ENCODE results near the gene HSPA12B.

DNA sequence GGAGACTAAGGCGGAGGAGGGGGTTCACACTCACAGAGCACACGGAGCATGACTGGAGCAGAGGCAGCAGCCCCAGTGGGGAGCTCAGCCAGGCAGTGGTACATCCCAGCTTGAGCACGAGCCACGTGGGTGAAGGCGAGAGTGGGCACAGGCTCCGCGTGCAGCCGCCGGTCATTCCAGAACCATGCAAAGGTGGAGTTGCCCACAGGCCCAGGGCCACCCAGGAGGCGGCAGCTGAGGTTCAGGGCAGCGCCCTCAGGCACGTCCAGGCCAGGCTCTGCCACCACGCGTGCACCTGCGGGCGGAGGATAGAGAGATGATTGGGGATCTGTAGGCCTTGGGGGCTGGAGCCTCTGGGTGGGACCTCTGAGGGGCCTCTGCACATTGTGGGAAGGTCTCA, 41.2 kb upstream of the HSPA12B start:
- TF ChIP-seq CTCF (IDR thresholded peaks at IDR 0.05) (no peak), POLR2A (IDR thresholded peaks at IDR 0.05) (no peak)

Data from testis (tissue), 2 donors.